BLaER1 treated with 17β-estradiol and CSF1 and Interleukin-3, amounts not matched to agents 10 nM and 100 nM (cell line): Measurements from ENCODE around the gene CD160.
A peak's percentile ranks its signal among the peaks of the same experiment; 100 is the strongest.
"Not testable (repeated sequence)": the region's sequence is repeated elsewhere in the genome, so short reads cannot be mapped to it uniquely, and the experiment has no call there.

Source experiments
- H3K27ac ChIP-seq, 11 experiments: shearing (Covaris generic); formaldehyde crosslinking; 2 replicates each; pipeline ENCODE4 v1.8.1; 2022
- H3K27me3 ChIP-seq, 11 experiments: shearing (Covaris generic); formaldehyde crosslinking; 2 replicates each; pipeline ENCODE4 v1.8.1; 2022
- H3K36me3 ChIP-seq, 11 experiments: shearing (Covaris generic); formaldehyde crosslinking; 2 replicates each; pipeline ENCODE4 v1.8.1; 2022
- H3K4me1 ChIP-seq, 10 experiments: shearing (Covaris generic); formaldehyde crosslinking; 2 replicates each; pipeline ENCODE4 v1.8.1; 2022
- H3K4me2 ChIP-seq, 11 experiments: shearing (Covaris generic); formaldehyde crosslinking; 2 replicates each; pipeline ENCODE4 v1.8.1; 2022
- H3K4me3 ChIP-seq, 10 experiments: shearing (Covaris generic); formaldehyde crosslinking; 2 replicates each; pipeline ENCODE4 v1.8.1; 2022
- H3K9ac ChIP-seq, 11 experiments: shearing (Covaris generic); formaldehyde crosslinking; 2 replicates each; pipeline ENCODE4 v1.8.1; 2022
- H3K9me3 ChIP-seq, 11 experiments: shearing (Covaris generic); formaldehyde crosslinking; replicated peaks in 1 of 11; 2 replicates each; pipeline ENCODE4 v1.8.1; 2022
- H4K20me1 ChIP-seq, 11 experiments: shearing (Covaris generic); formaldehyde crosslinking; 2 replicates each; pipeline ENCODE4 v1.8.1; 2022
- Cebpa-rat ChIP-seq, 11 experiments: shearing (Covaris generic); IDR thresholded peaks; 2 replicates each; pipeline ENCODE4 v1.8.1; 2022

Gene CD160

GRCh38 chr1:145720556-145720877 is 1.2 kb downstream of the CD160 start:
- Histone ChIP-seq H3K4me3 (peak overlapping the region in 1 of 10 experiments; percentile 35; a peak in 2 of 20 replicates), H3K27ac (no peak overlapping the region), H3K4me1 (peaks cover 0 to 10% (median 4%) of the 10 kb centered on the region in 10 experiments; a peak in 7 of 20 replicates), H4K20me1 (peaks cover 0 to 7% (median 0%) of the 10 kb centered on the region in 11 experiments; a peak in 1 of 22 replicates), H3K27me3 (peaks cover 12 to 22% (median 17%) of the 10 kb centered on the region in 11 experiments; a peak in 20 of 22 replicates), H3K9ac (peak overlapping the region in 1 of 11 experiments; percentile 23; a peak in 1 of 22 replicates), H3K4me2 (peak overlapping the region in 9 of 11 experiments; percentile 55 to 82 (median 68); a peak in 16 of 22 replicates), H3K36me3 (no peaks in the 10 kb centered on the region), H3K9me3 (no peaks in the 10 kb centered on the region)
- TF ChIP-seq Cebpa-rat (IDR thresholded peaks at IDR 0.05) = no peak

DNA sequence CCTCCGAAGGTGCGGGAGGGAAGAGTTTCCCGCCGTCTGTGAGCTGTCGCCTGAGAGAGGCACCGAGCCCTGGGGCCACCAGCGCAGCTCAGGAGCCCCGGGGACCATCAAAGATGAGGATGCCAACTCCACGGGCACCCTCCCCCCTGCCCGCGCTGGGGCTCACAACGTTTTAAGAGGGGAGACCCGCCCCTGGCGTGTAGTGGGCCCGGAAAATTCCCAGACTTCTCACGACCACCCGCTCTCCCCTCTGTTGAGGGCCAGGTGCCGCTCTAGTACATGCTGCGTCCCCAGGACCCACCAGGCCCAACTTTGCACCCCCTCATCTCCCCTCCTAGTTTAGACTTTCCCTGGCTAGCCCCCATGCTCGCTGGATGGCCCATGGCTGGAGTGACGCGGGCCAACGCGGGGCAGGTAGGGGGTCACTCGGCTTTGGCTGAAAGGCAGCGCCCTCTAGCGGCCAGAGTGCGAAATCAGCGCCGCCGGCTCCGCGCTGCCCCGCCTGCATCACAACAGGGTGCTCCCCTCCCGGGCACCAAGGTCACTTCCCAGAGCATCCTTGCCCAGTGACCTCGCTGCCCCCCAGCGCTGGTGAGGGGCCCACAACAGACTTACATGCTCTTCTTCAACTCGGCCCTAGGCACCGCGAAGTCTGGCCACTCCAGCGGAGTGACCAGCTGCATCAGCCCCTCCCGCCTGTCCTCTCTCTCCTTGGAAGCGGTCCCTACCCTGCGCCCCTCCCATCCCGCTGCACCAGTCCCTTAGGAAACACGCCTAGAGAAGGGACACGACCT is 1.8 kb downstream of the CD160 start:
- Histone ChIP-seq H3K27ac (no peak overlapping the region), H3K4me2 (peak overlapping the region; percentile 55 to 82 (median 70)), H3K27me3 (peaks cover 12 to 22% (median 17%) of the 10 kb centered on the region in 11 experiments; a peak in 20 of 22 replicates), H3K36me3 (no peaks in the 10 kb centered on the region), H4K20me1 (peaks cover 0 to 7% (median 0%) of the 10 kb centered on the region in 11 experiments; a peak in 1 of 22 replicates), H3K9me3 (no peaks in the 10 kb centered on the region), H3K4me3 (peak overlapping the region in 7 of 10 experiments; percentile 13 to 53 (median 28); a peak in 8 of 20 replicates), H3K4me1 (peaks cover 0 to 10% (median 4%) of the 10 kb centered on the region in 10 experiments; a peak in 7 of 20 replicates), H3K9ac (peak overlapping the region in 3 of 11 experiments; percentile 0 to 32 (median 23); a peak in 2 of 22 replicates)
- no peak for TF ChIP-seq Cebpa-rat (IDR thresholded peaks at IDR 0.05)

DNA sequence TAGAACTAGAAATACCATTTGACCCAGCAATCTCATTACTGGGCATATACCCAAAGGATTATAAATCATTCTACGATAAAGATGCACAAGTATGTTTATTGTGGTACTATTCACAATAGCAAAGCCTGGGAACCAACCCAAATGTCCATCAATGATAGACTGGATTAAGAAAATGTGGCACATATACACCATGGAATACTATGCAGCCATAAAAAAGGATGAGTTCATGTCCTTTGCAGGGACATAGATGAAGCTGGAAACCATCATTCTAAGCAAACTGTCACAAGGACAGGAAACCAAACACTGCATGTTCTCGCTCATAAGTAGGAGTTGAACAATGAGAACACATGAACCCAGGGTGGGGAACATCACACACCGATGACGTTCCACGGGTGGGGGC is 6.9 kb downstream of the CD160 start:
- not testable (repeated sequence) for H3K4me1 ChIP-seq, H3K36me3 ChIP-seq, H3K27me3 ChIP-seq, H3K4me2 ChIP-seq, H3K9me3 ChIP-seq, H3K4me3 ChIP-seq, H3K27ac ChIP-seq, H4K20me1 ChIP-seq, H3K9ac ChIP-seq

DNA sequence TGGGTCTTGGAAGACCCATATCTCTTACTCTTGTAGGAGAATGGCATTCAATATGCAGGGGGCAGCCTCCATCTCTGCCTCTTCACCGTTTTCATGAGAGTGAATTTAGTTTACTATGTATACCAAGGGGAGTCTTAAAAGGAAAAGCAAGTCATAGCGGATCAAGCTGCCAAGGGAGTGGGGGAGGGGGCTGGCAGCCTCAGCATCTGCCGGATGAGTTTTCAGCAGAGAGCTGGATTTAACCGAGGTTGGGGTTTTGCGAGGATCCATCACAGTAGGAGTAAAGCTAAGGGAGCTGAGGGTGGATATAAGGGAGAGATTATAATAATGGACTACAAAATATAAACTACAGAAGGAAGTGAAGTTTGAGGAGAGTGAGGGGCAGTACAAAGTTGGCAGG is 9.9 kb downstream of the CD160 start:
- H3K4me1 ChIP-seq = peaks cover 0 to 11% (median 10%) of the 10 kb centered on the region in 10 experiments; a peak in 18 of 20 replicates
- no peak for TF ChIP-seq Cebpa-rat (IDR thresholded peaks at IDR 0.05)

GRCh38 chr1:145729666-145730436 is 10.6 kb downstream of the CD160 start:
- Histone ChIP-seq H3K9me3 (no peaks in the 10 kb centered on the region), H4K20me1 (no peaks in the 10 kb centered on the region; a peak in 1 of 22 replicates), H3K27me3 (no peaks in the 10 kb centered on the region), H3K9ac (no peak overlapping the region), H3K4me2 (no peak overlapping the region), H3K36me3 (peaks cover 0 to 10% (median 0%) of the 10 kb centered on the region in 11 experiments; a peak in 3 of 22 replicates), H3K4me1 (peaks cover 0 to 15% (median 12%) of the 10 kb centered on the region in 10 experiments; a peak in 18 of 20 replicates), H3K4me3 (no peak overlapping the region), H3K27ac (no peak overlapping the region)
- no peak for TF ChIP-seq Cebpa-rat (IDR thresholded peaks at IDR 0.05)

More for the DNA sequence above, 9.9 kb downstream of the CD160 start:
- Histone ChIP-seq H3K27me3 (no peaks in the 10 kb centered on the region), H3K9me3 (no peaks in the 10 kb centered on the region), H3K27ac (no peak overlapping the region), H3K36me3 (peaks cover 0 to 10% (median 0%) of the 10 kb centered on the region in 11 experiments; a peak in 3 of 22 replicates), H3K4me3 (no peak overlapping the region), H3K4me2 (no peak overlapping the region), H4K20me1 (no peaks in the 10 kb centered on the region; a peak in 1 of 22 replicates), H3K9ac (no peak overlapping the region)

DNA sequence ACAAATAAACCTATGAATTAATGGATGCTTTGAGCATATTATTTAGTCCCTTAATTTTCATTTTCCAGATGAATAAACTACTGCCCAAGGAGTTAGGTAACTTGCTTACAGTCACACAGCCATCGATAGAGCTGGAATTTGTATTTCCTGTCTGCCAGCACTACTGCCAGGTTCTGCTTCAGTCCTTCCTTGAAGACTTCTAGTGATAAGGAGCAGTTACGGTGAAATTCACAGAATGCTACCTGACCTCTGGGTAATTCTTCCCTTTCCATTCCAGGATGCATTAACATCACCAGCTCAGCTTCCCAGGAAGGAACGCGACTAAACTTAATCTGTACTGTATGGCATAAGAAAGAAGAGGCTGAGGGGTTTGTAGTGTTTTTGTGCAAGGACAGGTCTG is 11.2 kb downstream of the CD160 start:
- Histone ChIP-seq H3K4me3 (no peak overlapping the region), H3K27me3 (no peaks in the 10 kb centered on the region), H3K27ac (no peak overlapping the region), H3K36me3 (peaks cover 0 to 10% (median 0%) of the 10 kb centered on the region in 11 experiments; a peak in 3 of 22 replicates), H3K4me1 (peaks cover 0 to 15% (median 12%) of the 10 kb centered on the region in 10 experiments; a peak in 18 of 20 replicates), H3K9ac (no peak overlapping the region), H3K9me3 (no peaks in the 10 kb centered on the region), H4K20me1 (no peaks in the 10 kb centered on the region; a peak in 1 of 22 replicates), H3K4me2 (no peak overlapping the region)
- no peak for TF ChIP-seq Cebpa-rat (IDR thresholded peaks at IDR 0.05)

- H3K4me1 ChIP-seq = peaks cover 0 to 15% (median 12%) of the 10 kb centered on the region in 10 experiments; a peak in 18 of 20 replicates
- no peak overlapping the region for H3K4me2 ChIP-seq
- H4K20me1 ChIP-seq = no peaks in the 10 kb centered on the region; a peak in 1 of 22 replicates
- H3K9me3 ChIP-seq = no peaks in the 10 kb centered on the region
- no peak for TF ChIP-seq Cebpa-rat (IDR thresholded peaks at IDR 0.05)
- H3K36me3 ChIP-seq = peaks cover 0 to 10% (median 0%) of the 10 kb centered on the region in 11 experiments; a peak in 3 of 22 replicates
- no peak overlapping the region for H3K27ac ChIP-seq
- H3K4me3 ChIP-seq = no peak overlapping the region
- H3K27me3 ChIP-seq = no peaks in the 10 kb centered on the region
- no peak overlapping the region for H3K9ac ChIP-seq
Observed at GRCh38 chr1:145730900-145731299, 11.6 kb downstream of the CD160 start.

- peaks cover 2 to 15% (median 5%) of the 10 kb centered on the region in 11 experiments; a peak in 20 of 22 replicates for H3K36me3 ChIP-seq
- H3K27me3 ChIP-seq = no peaks in the 10 kb centered on the region
- TF ChIP-seq Cebpa-rat (IDR thresholded peaks at IDR 0.05) = no peak
- no peak overlapping the region for H3K9ac ChIP-seq
- H3K4me2 ChIP-seq = no peak overlapping the region
- H3K27ac ChIP-seq = no peak overlapping the region
- H3K4me1 ChIP-seq = peaks cover 0 to 15% (median 12%) of the 10 kb centered on the region in 10 experiments; a peak in 18 of 20 replicates
- no peaks in the 10 kb centered on the region; a peak in 1 of 22 replicates for H4K20me1 ChIP-seq
- no peak overlapping the region for H3K4me3 ChIP-seq
- H3K9me3 ChIP-seq = no peaks in the 10 kb centered on the region
Observed at GRCh38 chr1:145736191-145736590, 16.9 kb downstream of the CD160 start.

DNA sequence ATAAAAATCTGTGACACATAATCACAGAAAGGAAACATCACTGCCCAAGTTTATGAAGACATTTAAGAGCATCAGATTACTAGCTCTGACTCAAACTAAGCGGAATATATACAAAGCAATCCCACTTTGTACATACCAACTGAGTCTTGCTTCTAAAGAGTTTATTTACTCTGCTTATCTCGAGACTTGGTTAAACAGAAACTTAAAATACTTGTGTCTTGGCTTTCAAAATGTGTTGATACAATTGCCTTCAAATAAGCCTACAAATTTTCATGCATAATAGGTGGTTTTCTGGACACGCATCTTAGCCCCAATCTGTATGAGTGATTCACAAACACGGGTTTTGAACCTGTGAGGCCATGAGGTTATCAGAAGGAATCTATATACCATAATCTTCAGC is 21.0 kb downstream of the CD160 start:
- Histone ChIP-seq H4K20me1 (no peaks in the 10 kb centered on the region), H3K4me2 (no peak overlapping the region), H3K36me3 (peaks cover 43 to 55% (median 45%) of the 10 kb centered on the region in 11 experiments), H3K4me1 (no peaks in the 10 kb centered on the region), H3K9ac (no peak overlapping the region), H3K9me3 (no peaks in the 10 kb centered on the region), H3K4me3 (no peak overlapping the region), H3K27ac (no peak overlapping the region), H3K27me3 (no peaks in the 10 kb centered on the region)
- TF ChIP-seq Cebpa-rat (IDR thresholded peaks at IDR 0.05) = no peak
